CD4-positive, alpha-beta T cell treated with Interleukin-15 for 4 hours (primary cell): Measurements from ENCODE around the gene ATP5F1D.
"Not testable (repeated sequence)": the region's sequence is repeated elsewhere in the genome, so short reads cannot be mapped to it uniquely, and the experiment has no call there.

Experiments
- DNase-seq: peaks from one replicate; pipeline ENCODE4 v3.0.0-alpha.2; 2020; ENCODE audit warnings: low spot score

Gene ATP5F1D

DNA sequence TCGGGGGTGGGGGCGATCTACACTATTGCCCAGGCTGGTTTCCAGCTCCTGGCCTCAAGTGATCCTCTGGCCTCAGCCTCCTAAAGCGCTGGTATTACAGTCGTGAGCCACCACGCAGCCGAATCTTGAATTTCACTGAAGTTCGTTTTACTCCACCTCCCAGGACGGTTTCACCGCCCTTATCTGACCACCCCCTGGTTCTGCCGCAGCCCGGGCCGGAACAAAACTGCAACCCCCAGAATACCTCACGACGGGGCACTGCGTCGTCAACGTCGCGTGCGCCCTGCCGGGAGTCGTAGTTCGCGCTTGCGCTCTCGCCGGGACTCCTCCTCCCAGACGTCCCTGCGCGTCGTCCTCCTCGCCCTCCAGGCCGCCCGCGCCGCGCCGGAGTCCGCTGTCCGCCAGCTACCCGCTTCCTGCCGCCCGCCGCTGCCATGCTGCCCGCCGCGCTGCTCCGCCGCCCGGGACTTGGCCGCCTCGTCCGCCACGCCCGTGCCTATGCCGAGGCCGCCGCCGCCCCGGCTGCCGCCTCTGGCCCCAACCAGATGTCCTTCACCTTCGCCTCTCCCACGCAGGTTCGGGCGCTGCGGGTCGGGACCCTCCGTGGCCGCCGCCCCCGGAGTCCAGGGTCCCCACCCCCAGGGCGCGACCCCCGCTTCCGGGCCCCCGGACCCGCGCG lies at the start of gene ATP5F1D:
TSS of gene ATP5F1D (plus strand) at position 335 of the 679 bp plus-strand sequence. CDS start at position 435, 100 bp downstream.
- DNase-seq, result peak; percentile 90

DNA sequence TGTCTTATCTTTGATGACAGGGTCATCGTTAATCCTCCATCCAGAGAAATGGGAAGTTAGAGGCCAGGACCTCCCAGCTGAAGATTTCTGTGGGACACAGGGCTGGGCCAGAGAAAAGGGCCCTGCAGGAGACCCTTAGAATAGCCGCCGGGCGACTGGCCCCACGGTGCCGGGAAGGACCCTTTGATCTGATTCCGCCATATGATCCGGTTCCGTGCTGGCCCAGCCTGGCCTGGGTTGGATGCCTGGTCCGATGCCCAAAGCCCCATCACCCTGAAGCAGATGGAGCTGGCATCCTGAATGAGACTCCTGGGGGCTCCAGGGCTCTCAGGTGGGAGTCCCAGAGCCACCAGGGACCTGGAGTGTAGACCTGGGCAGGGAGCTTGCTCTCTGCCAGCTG lies 42.0 kb upstream of the ATP5F1D start:
- DNase-seq, result no peak

DNA sequence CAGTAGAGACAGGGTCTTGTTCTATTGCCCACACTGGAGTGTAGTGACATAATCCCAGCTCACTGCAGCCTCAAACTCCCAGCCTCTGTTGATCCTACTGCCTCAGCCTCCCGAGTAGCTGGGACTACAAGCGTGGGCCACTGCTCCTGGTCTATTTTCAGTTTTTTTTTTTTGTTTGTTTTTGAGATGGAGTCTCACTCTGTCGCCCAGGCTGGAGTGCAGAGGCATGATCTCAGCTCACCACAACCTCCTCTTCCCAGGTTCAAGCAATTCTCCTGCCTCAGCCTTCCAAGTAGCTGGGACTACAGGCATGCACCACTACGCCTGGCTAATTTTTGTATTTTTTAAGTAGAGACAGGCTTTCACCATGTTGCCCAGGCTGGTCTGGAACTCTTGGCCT lies 40.9 kb upstream of the ATP5F1D start:
- not testable (repeated sequence) for DNase-seq

DNA sequence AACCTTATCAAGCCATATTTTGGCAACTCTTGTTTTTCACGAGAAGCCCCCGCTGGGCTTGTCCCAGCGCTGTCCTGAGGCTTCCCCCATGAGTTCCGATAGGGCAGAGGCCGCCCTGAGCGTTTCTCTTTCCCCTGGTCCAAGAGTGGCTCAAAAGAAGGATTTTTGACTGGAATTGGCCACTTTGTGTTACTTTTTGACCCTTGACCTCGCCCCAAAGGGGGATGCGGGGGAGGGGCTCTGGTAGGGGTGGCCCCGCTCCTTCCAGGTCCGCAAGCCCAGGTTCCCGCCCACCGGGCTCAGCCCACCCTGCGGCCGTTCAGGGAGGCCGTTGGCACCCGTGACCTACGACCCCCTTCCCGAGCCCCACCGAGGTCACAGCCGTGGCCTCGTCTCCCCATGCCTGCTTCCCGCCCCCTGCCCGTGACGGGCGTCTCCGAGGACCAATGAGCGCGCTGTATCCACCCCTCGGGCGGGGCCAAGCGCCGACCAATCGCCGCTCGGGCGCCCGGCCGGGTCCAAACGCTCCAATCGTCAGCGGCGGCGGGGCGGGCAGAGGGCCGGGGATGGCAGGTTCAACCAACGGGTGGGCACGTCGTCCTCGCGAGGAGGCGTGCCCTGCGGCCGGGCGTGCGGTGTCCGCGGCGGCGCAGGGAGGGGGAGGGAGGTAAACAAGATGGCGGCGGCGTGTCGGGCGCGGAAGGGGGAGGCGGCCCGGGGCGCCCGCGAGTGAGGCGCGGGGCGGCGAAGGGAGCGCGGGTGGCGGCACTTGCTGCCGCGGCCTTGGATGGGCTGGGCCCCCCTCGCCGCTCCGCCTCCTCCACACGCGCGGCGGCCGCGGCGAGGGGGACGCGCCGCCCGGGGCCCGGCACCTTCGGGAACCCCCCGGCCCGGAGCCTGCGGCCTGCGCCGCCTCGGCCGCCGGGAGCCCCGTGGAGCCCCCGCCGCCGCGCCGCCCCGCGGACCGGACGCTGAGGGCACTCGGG lies 36.1 kb upstream of the ATP5F1D start, which contains the start of gene STK11:
TSS of gene STK11 (plus strand) at position 665 of the 986 bp plus-strand sequence. CDS start 1,136 bp downstream, outside the sequence.
- peak; percentile 99 for DNase-seq

DNA sequence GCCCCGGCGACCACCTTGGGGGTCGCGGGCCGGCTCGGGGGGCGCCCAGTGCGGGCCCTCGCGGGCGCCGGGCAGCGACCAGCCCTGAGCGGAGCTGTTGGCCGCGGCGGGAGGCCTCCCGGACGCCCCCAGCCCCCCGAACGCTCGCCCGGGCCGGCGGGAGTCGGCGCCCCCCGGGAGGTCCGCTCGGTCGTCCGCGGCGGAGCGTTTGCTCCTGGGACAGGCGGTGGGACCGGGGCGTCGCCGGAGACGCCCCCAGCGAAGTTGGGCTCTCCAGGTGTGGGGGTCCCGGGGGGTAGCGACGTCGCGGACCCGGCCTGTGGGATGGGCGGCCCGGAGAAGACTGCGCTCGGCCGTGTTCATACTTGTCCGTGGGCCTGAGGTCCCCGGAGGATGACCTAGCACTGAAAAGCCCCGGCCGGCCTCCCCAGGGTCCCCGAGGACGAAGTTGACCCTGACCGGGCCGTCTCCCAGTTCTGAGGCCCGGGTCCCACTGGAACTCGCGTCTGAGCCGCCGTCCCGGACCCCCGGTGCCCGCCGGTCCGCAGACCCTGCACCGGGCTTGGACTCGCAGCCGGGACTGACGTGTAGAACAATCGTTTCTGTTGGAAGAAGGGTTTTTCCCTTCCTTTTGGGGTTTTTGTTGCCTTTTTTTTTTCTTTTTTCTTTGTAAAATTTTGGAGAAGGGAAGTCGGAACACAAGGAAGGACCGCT lies 35.2 kb upstream of the ATP5F1D start:
- no peak for DNase-seq

DNA sequence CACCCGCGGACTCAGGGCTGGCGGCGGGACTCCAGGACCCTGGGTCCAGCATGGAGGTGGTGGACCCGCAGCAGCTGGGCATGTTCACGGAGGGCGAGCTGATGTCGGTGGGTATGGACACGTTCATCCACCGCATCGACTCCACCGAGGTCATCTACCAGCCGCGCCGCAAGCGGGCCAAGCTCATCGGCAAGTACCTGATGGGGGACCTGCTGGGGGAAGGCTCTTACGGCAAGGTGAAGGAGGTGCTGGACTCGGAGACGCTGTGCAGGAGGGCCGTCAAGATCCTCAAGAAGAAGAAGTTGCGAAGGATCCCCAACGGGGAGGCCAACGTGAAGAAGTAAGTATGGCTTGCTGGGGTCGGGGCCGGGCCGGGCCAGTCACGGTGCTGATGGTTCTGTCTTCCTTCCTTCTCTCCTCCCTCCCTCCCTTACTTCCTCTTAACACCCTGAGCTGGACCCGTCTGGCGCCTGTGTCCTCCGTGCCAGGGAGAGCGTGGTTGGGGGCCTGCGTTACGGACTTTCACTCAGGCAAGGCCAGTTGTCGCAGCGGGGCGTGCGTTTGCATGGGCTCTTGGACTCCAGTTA lies 34.6 kb upstream of the ATP5F1D start:
- peak; percentile 9 for DNase-seq

DNA sequence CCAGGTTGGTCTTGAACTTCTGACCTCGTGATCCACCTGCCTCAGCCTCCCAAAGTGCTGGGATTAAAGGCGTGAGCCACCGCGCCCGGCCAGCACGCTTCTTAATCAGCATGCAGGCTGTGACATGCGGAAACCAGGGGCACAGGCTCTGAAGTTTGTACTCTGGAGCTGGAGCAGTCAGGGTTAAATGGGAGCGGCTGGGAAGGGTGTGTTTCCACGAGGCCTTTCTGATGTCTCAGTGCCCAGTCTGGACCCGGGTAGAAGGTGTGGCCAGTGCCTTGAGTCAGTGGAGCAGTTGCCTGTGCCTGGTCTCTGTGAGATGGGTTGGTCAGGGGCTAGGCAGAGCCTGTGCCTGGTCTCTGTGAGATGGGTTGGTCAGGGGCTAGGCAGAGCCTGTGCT lies 32.7 kb upstream of the ATP5F1D start:
- DNase-seq, result not testable (repeated sequence)

DNA sequence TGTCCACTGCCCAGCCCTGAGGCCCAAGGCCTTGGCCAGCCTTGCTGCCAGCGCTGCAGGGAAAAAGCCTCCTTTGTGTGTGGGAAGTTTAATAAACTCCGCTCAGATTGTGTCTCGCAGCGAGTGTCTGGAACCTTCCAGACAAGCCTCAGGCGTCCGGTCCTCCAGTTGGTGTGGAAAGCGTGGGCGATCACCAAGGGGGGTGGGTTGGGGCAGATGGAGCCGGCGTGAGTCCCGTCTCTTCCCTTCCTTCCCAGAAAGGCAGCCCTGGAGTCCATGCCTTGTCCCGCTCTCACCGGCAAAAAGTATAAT lies 31.4 kb upstream of the ATP5F1D start:
- DNase-seq, result no peak

DNA sequence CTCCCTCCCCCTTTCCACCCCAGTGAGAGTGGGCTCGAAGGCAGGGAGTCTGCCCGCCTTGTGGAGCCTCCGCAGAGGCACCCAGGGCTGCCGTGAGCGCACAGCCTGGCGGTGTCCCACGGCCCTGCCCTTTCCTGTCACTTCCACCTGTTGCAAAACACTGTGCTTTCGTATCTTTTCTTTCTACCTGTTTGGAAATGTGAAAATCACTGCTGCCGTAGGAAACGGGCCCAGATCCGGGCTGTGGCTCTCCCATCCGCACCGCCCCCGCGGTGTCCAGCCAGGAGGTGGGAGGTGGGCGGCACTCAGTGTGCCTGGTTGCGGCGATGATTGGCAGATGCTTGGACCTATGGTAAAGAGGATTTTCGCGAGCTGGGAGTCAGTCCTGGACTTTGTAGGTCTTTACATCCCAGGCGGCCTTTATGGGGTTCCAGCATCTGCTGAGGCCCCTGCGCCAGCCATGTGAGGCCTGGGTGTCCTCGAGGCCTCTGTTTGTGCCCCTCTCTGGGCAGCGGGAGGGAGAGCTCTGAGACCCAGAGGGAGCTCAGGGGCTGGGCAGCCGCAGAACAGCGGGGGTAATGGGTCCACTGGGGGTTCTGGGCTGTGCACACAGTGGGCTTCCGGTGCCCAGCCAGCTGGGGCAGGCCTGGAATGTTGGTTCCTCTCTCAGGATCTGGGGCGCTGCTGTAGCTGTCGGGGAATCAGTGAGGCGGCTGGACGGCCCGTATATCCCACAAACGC lies 29.9 kb upstream of the ATP5F1D start:
- DNase-seq, result no peak

DNA sequence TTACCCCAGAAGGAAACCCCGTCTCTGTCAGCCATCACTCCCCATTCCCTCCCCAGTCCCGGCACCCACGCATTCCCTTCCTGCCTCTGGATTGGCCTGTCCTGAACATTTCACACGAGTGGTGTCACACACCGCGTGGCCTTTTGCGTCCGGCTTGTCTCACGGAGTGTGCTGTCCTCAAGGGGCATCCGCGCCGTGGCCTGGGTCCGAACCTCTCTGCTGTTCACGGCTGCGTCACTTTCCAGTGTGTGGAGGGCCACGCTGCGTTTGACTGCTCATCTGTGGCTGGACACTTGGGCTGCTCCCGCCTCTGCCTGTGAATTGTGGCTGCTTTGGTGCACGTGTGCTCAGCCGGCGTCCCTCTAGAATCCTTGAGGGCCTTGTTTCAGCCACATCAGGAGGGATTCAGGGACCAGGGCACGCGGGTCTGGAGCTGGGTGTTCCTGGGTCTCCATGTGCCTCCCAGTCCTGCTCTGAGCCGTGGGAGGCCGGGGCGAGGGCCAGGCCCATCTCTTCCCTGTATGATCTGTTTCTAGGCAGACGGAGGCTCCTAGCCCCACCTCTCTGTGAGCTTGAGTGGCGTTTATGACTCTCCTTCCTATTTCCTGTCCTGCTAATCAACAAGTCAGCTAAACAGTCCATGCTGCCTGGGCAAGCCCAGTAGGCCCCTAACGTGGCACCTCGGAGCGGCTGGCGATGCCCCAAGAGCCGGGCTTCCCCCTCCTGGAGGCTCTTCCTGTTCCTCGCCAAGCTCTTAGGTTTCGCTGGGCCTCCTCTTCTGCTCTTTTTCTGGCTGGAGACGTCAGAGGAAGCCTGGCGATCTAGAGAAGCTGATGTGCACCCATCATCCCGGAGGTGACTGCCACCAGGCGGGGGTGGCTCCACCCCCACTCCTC lies 27.9 kb upstream of the ATP5F1D start:
- DNase-seq, result peak; percentile 46

DNA sequence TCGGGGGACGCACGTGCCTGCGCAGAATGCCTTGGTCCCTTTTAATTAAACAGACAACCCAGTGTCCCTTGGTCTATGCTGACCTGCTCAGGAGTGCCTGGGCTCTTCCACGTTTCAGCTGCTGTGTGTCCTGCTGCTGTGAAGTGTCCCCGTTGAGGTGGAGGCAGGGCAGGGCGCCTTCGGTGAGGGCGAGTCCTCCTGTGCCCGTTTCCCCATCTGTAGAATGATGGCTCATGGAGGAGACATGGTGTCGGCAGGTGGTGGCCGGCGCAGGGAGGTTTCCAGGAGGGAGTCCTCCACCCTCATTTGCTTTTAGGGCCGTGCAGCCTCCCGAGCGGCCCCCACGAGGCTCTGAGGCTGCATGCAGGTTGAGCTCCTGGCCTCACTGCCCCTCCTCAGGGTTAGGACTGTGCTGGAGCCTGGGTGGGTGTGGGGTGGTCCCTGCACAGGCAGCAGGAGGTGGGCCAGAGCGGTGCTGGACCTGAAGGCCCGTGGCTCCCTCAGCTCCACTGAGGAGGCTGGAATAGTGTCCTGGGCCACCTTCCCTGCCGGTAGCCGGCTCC lies 27.2 kb upstream of the ATP5F1D start:
- DNase-seq, result no peak

DNA sequence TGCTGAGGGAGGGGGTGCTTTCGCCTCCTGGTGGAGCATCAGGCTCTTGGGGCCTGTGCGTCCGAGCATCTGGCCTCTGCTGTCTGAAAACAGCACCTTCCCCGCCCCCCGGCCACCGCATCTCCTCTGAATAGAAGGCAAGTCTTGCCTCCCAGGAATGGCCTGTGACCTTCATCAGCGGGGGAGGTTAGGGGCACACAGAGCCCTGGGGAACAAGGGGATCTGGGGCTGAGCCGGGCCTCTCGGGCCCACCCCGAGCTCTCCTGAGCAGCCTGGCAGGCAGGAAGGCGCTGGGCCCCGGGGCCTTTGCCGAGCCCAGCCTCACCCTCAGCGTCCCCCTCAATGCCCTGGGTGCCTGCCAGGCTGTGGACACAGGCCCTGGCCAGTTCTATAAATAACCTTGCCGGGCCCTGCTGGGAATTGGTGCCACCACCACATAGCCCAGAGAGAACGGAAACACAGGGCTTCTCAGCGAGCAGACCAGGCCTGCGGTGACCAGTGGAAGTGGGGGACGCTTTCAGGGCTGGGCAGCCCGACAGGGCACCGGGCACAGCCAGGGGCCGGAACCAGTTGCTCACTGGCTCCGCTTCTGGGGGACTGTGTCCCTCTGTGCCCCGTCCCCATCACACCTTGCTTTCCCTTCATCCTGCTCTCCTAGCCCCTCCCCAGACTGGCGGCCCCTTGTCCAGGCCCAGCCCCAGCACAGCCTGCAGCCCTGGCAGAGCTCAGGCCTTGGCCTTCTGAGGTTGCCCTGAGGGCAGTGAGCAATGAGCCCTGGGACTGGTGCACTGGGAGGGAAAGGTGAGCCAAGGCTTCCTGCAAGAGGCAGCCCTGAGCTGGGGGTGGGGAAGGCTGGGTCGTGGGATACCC lies 26.5 kb upstream of the ATP5F1D start:
- DNase-seq, result no peak

DNA sequence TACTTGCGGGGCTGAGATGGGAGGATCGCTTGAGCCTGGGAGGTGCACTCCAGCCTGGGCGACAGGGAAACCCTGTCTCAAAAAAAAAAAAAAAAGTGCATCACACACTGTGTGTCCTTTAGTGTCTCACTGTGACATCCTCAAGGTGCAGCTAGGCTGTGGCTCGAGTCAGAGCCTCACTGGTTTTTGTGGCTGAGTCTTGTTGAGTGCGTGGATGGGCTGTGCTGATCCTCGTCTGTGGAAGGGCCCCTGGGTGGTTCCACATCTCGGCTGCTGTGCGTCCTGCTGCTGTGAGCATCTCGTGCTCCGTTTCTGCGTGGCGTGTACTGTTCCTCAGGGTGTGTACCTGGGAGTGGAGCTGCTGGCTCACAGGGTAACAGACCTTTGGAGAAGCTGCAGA lies 24.8 kb upstream of the ATP5F1D start:
- no peak for DNase-seq

DNA sequence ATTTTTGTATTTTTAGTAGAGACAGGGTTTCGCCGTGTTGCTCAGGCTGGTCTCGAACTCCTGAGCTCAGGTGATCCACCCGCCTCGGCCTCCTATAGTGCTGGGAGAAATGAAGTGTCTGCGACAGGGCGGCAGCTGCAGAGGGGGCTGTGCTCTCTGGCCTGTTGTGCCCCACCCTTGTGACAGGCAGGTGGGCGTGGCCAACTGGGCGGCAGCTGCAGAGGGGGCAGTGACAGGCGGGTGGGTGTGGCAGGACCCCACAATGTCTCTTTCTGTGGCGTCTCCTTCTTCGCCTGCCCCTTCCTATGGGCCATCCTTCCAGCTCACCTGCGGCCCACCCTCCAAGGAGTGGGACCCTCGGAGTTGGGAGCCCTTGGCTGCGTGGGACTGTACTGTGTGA lies 24.2 kb upstream of the ATP5F1D start:
- no peak for DNase-seq

DNA sequence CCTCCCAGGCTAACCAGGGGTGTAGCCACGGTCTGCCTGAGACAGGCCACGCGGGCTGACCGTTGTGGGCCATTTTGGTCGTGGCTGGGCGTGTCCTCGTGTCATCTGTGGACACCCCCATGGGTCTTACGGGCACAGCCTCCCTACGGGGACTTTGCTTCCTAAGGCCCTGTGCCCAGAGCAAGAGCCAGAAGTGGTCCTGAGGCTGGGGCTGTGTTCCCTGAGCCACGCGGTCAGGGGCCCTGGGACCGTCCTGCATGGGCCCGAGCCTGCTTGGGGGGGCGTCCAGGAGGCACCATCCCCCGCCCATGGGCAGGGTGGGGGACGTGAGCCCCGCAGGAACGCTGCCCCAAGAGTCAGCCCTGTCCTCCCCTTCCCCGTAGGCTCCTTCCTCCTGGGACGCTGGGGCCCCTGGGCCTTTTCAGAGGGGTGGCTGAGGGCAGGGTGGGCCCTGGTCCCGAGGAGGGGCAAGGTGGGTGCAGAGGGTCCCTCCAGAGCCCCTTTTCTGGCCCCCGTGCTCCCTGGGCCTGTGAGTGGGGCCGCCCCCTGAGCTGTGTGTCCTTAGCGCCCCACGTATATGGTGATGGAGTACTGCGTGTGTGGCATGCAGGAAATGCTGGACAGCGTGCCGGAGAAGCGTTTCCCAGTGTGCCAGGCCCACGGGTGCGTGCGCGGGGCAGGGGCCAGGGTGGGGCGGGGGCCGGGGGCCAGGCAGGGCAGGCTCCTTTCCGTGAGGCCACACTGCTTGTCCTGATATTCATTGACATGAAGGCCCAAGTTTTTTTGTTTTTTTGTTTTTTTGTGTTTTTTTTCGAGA lies 22.6 kb upstream of the ATP5F1D start:
- no peak for DNase-seq

DNA sequence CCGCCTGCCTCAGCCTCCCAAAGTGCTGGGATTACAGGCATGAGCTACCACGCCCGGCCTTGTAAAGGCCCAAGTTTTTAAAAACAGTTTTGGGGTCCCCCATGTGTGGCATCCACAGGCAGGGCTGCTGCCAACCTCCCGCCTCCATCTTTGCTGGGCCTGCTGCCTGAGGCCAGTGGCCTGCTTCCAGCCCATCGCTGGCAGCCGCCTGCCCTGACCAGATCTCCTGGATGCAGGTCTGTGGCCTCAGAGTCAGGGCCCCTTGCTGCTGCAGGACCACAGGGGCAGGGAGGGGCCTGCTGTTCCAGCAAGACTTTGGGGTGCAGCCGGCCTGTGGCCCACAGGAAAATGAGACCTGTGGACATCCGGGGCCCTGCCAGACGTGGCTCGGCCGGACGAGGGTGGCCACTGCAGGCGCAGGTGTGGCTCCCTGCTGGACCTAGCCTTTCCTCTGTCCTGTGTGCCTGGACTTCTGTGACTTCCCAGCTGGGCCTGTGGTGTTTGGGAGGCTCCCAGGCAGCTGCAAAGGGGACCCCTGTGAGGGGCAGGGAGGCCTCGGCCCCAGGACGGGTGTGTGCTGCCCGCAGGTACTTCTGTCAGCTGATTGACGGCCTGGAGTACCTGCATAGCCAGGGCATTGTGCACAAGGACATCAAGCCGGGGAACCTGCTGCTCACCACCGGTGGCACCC lies 21.6 kb upstream of the ATP5F1D start:
- DNase-seq, result no peak

DNA sequence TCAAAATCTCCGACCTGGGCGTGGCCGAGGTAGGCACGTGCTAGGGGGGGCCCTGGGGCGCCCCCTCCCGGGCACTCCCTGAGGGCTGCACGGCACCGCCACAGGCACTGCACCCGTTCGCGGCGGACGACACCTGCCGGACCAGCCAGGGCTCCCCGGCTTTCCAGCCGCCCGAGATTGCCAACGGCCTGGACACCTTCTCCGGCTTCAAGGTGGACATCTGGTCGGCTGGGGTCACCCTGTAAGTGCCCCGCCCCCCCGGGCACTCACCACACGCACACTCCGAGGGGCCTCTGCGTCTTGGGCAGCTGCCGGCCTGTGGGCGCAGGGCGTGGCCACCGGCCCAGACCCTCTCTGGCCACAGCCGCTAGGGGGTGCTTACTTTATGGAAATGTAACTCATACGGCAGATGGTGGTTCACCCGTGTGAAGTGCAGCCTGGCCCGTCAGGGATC lies 21.0 kb upstream of the ATP5F1D start:
- no peak for DNase-seq
